CD4-positive, alpha-beta T cell treated with Interleukin-4 for 4 hours (primary cell): Measurements from ENCODE around the gene ASS1.

Experiments
- DNase-seq: peaks from one replicate; pipeline ENCODE4 v3.0.0-alpha.2; 2020

Gene ASS1

GRCh38 chr9:130537346-130538050 is 92.7 kb downstream of the ASS1 start:
- DNase-seq, result no peak

- no peak for DNase-seq
These were observed 94.9 kb downstream of the ASS1 start for GRCh38 chr9:130539420-130540223.

GRCh38 chr9:130541533-130541932 is 96.8 kb downstream of the ASS1 start:
- no peak for DNase-seq

GRCh38 chr9:130542038-130542437 is 97.3 kb downstream of the ASS1 start:
- DNase-seq, result no peak

GRCh38 chr9:130542457-130543228 is 97.9 kb downstream of the ASS1 start:
- no peak for DNase-seq

GRCh38 chr9:130543368-130543767 is 98.6 kb downstream of the ASS1 start:
- no peak for DNase-seq

GRCh38 chr9:130543859-130544258 is 99.1 kb downstream of the ASS1 start:
- DNase-seq, result no peak

- DNase-seq, result no peak
These were observed 99.6 kb downstream of the ASS1 start for GRCh38 chr9:130544364-130544763.

- no peak for DNase-seq
These were observed 103.3 kb downstream of the ASS1 start for GRCh38 chr9:130548103-130548502.

- no peak for DNase-seq
These were observed 104.5 kb downstream of the ASS1 start for GRCh38 chr9:130549093-130549735.
